ENCODE data around the gene TRPV4.

Gene TRPV4

DNA sequence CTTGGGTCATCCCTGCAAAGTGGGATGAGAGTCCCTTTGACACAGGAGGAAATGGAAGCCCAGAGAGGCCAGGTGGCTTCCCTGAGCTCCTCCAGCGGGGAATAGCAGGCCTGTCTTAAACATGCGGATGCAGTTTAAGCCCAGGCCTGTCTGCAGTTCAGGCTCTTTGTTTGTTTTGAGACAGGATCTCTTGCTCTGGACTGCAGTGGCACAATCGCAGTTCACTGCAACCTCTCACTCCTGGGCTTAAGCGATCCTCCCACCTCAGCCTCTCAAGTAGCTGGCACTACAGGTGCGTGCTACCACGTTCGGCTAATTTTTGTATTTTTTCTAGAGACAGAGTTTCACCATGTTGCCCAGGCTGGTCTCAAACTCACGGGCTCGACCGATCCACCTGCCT lies 3.5 kb downstream of the TRPV4 start:
- no peak for DNase-seq (ENCODE audit: extremely low read depth in 1 of 2, low read depth in 1 of 2)

DNA sequence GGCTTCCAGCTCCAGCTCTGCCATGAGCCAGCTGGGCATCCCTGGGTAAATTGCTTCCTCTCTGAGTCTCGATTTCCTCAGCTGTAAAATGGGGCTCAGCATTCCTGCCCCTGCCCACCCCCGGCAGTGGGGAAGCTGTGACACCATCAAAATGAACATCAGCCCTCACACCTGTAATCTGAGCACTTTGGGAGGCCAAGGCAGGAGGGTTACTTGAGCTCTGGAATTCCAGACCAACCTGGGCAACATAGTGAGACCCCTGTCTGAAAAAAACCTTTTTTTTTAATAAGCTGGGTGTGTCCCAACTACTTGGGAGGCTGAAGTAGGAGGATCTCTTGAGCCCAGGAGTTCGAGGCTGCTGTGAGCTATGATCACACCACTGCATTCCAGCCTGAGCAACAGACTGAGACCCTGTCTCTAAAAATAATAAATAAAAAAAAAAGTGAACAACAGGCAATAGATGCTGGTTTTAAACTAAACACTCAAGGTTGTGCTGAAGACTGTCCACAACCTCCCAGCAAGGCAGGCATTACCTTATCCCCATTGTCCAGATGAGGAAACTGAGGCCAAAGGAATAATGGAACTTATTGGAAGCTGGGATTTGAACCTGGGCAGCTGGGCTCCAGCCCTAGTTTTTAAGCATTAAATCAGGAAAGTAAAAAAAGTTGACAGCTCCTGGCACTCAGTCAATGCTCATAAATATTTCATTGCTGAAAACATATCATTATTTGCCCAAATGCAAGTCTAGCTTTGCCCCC lies 4.3 kb downstream of the TRPV4 start:
- DNase-seq (ENCODE audit: extremely low read depth in 1 of 2, low read depth in 1 of 2) = no peak

DNA sequence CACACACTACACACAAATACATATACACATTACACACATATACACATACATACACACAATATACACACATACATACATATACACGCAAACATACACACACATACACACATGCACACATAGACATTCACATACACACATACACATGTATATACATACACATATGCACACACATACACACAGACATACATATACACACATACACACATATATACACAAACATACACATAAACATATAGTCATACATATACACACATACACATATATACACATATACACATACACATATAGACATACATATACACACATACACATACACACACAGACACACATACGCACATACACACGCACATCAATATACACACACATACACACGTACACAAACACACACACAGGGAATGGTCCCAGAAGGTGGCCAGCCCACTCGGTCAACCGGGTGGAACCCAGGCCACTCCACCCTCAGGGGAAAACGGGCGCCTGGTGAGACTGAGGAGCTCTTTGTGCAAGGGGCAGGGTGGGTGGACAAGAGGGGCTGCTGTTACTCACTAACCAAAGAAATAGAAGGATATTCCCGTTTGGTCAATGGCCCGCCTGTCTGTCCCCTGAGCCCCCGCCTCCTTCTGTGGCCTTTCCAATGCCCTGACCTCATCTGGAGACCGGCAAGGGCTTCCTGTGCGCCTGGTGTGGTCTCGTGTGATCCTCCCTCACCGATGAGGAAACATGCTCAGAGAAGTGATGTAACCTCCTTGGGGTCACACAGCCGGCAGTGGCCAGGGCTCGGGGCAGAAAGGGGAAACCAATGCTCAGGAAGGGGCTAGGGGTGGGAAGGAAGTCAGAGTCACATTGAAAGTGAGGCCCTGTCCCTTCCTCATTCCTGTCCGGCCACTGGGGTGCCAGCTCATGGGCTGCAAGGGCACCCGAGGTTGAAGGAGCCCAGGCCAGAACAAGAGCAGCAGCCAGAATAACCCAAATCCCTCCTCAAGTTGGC lies 5.3 kb downstream of the TRPV4 start:
- no peak for DNase-seq (ENCODE audit: extremely low read depth in 1 of 2, low read depth in 1 of 2)

DNA sequence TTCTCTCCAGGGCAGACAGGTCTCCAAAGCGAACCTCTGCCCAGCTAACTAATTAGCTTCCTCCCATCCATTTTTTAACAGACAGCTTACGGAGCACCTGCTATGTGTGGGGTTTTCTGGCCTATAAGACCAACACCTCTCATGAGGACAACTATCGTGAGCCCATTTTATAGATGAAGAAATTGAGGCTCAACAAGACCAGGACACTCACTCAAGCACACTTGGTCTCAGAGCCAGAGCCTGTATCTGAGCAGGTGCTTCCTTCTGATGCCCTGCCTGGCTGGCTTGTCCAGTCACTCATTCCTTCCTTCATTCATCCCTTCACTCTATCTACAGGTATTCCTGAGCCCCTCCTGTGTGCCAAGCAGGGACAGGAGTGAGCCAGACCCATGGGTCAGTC lies 6.1 kb downstream of the TRPV4 start:
- no peak for DNase-seq (ENCODE audit: extremely low read depth in 1 of 2, low read depth in 1 of 2)

DNA sequence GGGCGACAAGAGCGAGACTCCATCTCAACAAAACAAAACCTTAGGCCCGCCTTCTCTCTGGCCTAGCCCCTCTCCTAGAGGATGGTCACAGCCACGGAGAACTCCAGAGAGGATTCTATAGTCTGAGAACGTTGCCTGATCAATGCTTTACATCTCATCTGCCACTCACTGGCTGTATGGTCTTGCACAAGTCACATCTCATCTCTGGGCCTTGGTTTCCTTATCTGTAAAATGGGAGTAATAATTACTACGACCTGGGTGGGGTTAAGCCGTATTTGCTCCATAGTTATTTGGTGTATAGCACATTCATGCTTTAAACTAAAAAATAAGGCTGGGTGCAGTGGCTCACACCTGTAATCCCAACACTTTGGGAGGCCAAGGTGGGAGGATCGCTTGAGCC lies 8.5 kb downstream of the TRPV4 start:
- DNase-seq (ENCODE audit: extremely low read depth in 1 of 2, low read depth in 1 of 2) = no peak

DNA sequence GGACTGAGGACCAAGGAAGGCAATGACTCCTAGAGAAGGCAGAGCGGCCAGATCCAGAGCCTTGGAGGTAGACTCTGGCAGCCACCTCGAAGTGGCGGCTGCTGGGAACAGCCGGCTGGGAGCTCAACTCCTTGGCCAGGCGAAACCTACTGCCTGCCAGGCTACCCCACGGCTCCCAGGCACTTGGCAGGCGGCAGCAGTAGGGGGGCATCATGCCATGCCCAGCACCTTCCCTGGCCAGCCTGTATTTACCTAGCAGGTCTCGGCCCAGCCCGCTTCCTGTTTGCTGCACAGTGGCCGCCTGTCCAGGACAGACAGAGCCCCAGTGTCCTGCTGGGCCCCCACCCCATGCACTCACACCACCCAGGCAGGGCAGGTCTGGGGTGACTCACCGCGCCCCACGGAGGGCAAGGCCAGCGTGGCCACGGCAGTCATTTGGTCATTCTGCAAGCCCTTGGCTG lies 10.2 kb downstream of the TRPV4 start:
- no peak for DNase-seq (ENCODE audit: extremely low read depth in 1 of 2, low read depth in 1 of 2)

DNA sequence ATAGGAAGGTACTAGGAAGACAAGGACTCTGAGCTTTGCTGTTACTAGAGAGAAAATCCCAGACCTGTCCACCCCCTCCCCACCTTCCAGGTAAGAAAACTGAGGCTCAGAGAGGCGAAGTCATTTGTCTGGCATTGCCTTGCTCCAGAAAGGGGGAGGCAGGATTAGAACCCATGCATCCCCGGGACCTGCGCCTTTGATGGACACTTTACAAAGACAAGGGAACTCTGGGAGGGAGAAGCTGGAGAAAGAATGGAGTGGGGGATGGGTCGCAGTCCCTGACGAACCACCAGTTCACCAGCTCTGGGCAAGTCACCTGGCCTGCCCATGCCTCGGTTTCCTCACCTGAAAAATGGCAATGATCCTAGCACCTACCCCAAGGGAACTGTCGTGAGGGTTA lies 10.8 kb downstream of the TRPV4 start:
- DNase-seq (ENCODE audit: extremely low read depth in 1 of 2, low read depth in 1 of 2) = no peak

DNA sequence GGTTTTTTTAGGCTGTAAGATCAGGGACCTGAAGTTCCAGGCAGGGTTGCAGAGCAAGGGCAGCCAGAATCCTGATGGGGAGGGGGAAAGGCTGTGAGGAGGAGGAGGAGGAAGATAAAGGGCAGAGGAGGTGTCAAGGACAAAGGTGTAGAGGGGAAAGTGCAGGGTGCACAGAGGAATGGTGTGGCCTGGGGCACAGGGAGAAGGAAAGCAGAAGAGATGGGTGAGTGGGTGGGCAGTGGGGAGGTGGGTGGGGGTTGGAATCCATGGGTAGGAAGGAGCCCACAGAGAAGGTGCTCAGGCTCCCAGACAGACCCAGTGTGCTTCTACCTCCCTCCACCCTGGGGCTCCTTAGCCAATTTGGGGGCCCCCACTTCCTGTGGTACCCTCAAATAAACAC lies 11.2 kb downstream of the TRPV4 start:
- DNase-seq (ENCODE audit: extremely low read depth in 1 of 2, low read depth in 1 of 2) = no peak

DNA sequence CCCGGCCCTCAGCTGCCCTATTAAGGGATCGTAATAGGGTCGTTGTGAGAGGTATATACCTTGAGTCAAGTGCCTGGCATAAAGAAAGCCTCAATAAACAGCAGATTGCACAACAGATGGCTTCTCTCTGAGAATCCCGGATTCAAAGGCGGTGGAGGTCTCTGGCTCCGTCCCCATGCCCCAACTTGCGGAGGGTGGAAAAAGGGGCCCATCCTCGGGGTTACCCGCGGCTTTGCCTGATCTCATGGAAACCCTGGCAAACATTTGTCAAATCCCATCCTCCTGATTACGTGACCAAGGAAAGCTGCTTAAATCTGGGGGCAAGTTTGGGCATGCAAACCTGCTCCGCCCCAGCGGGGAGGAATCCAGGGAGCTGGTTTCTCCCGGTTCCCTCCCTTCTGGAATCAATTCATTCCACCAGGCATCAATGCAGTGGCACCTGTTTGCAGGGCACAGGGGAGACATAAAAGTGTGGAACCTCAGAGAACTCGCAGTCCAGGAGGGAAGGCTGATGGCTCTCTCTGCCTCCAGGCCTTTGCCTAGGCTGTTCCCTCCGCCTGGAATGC lies 12.3 kb downstream of the TRPV4 start:
- DNase-seq (ENCODE audit: extremely low read depth in 1 of 2, low read depth in 1 of 2) = no peak

DNA sequence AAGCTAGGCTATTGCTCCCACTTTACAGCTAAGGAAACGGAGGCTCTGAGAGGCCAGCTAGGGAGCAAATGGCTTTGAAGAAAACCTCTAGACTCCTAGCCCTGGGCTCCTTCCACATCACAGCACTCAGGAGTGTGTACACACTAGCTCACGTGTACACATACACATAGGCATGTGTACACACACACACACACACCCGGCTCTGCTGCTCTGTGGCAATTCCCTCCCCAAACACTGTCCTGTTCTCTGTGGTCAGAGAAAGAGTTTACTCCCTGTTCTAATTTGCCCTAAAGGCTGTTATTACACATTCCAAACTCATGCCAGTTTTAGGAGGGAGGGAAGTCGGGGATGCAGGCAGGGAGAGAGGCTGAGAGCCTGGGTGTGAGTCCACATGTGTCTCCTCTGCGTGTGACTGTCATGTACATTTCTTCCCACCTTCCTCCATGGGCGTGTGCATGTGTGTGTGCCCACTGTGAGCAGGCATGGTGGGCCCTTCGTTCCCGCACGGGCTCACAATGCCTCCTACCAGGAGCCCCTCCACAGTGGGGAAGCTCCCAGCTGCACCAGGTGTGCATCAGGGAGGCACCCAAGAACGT lies 14.2 kb downstream of the TRPV4 start:
- DNase-seq (ENCODE audit: extremely low read depth in 1 of 2, low read depth in 1 of 2) = no peak

DNA sequence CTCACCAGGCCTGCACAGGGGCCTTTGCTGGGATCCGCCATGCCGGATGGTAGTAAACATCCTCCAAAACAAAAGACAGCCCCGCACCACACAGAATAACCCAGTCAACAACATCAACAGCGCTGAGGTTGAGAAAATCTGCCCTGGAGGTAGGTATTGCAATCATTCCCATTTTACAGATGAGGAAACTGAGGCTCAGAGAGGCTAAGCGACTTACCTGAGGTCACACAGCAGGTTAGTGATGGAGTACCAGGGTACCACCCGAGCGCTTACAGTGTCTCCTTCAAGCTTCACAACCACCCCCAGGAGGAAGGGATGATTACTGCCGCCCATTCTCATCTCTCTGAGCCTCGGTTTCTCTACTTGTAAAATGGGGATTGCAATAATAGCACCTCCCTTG lies 14.9 kb downstream of the TRPV4 start:
- DNase-seq (ENCODE audit: extremely low read depth in 1 of 2, low read depth in 1 of 2) = no peak

DNA sequence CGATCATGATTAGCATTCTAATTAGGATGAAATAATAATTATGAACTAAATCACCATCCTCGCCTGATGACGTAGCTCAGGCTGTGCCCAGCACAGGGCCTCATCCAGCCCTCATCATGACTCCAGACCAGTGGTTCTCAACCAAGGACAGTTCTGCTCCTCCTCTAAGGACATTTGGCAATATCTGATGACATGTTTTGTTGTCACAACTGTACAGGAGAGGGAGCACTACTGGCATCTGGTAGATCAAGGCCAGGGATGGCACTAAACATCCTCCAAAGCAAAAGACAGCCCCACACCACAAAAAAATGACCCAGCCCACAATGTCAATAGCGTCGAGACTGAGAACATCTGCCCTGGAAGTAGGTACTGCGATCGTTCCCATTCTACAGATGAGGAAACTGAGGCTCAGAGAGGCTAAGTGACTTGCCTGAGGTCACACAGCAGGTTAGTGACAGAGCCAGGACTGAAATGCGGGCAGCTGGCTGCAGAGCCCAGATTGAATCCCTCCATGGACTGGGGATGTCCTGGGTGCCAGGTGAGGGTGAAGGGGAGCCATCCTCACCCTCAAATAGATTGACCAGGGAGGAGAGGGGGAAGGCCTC lies 15.5 kb downstream of the TRPV4 start:
- DNase-seq (ENCODE audit: extremely low read depth in 1 of 2, low read depth in 1 of 2) = no peak

DNA sequence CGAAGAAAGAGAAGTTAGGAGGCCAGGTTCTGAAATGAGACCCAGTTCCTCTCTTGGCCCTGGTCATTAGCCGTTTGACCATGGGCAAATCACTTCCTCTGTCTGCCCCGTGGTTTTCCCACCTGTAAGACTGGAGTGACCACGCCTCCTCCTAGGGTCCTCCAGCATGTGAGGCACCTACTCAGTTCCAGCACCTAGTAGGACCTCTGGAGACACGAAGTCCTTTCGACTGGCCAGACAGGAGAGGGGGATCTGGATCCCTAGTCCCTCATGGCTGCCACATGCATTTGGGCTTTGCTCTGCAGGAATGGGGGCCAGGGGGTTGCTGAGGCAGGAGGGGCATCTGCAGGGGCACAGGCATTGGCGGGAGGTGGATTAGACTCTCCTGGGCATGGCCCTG lies 16.3 kb downstream of the TRPV4 start:
- DNase-seq (ENCODE audit: extremely low read depth in 1 of 2, low read depth in 1 of 2) = no peak

DNA sequence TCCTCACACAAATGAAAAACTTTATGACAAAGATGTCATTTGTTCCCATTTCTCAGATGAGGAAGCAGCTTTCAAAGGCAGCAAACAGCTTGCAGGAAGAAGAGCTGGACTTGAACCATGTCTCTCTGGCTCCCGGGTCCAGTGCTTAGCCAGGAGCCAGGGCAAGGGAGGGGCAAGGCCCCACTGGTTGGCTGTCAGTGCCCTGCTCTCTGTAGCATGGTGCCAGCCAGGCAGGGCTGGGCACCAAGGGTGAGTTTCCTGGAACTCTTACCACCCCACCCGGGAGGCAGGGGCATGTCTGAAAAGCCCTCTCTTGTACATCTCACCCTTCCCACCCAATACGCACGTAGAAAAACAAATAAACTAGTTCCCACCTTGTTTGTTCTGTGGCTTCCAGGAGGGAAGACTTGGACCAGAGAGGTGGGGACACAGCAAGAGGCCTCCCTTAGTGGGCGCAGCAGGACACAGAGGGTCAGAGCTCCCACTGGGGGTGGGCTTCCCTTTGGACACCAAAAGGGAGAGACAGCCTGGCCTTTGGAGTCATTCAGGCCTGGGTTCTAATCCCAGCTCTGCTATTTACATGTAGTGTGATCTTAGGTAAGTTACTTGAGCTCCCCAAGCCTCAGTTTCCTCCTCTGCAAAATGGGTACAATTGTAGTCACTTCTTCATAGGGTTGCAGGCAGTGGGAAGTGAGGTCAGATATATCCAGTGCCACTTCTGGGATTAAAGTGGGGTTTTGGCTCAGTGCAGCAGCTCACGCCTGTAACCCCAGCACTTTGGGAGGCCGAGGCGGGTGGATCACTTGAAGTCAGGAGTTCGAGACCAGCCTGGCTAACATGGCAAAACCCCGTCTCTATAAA lies 17.2 kb downstream of the TRPV4 start:
- no peak for DNase-seq (ENCODE audit: extremely low read depth in 1 of 2, low read depth in 1 of 2)

DNA sequence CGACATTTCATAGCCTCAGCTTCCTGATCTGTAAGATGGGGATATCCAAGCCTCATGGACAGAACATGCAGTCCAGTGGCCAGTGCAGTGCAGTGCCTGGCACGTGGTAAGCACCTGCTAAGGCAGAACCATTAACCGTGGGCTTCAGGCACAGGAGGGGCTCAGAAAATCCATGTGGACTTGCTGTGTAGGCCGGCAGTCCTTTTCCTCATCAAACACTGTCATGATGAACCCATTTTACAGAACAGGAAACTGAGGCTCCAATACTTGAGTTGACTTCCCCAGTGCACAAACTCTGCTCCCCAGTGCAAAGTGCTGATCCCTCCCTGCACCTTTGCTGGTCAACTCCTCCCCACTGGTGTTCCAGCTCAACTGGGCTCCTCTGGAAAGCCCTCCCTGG lies 18.0 kb downstream of the TRPV4 start:
- DNase-seq (ENCODE audit: extremely low read depth in 1 of 2, low read depth in 1 of 2) = no peak

DNA sequence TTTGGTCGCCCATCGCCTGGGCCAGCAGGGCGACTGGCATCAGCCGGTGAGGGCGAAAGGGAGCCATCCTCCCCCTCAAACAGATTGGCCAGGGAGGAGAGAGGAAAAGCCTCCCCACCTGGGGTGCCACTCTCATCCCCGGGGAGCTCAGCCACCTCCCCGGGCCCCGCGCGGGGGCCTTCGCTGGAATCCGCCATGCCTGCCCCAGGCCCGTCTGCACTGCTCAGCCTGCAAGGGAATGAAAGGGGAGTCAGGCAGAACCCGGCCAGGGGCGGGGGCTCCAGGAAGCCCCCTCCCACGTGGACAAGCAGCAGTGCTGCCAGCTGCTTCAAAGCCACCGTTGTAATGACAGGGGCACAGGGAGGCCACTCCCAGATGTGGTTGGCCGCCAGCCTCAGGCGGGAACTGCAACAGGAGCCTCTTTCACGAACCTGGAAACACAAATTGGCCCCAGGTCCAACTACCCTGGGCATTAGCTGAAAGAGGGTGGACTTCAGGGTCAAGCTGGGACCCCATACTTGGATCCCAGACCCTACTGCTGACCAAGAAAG lies 18.5 kb downstream of the TRPV4 start:
- DNase-seq (ENCODE audit: extremely low read depth in 1 of 2, low read depth in 1 of 2) = no peak

DNA sequence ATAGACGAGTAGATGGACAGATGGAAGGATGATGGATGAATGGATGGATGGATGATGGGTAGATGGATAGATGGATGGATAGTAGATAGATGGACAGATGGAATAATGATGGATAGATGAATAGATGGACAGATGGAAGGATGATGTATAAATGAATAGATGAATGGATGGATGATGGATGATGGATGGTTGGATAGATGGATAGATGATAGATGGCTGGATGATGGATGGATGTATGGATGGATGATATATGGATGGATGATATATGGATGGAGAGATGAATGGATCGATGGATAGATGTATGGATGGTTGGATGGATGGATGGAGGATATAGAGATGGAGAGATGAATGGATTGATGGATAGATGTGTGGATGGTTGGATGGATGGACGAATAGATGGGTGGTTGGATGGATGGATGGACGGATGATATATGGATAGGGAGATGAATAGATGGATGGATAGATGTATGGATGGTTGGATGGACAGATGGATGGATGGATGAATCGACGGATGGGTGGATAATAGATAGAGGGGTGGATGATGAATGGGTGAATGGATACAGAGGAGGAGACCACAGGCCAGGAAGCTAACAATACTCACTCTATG lies 19.3 kb downstream of the TRPV4 start:
- DNase-seq (ENCODE audit: extremely low read depth in 1 of 2, low read depth in 1 of 2) = no peak

DNA sequence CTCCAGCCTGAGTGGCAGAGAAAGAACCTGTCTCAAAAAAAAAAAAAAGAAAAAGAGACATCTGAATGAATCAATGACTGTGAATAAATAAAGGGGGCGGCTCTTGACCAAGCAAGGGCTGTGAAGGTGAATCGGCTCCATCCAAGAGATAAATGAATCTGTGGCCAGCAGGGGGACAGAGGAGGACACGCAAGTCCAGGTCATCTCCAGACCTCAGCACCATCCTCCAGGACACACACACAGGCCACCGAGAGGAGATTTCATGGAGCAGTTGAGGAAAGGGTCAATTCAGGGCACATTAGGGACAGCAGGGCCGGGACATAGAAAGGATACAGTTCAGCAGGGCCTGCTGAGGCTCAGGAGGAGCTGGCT lies 21.6 kb downstream of the TRPV4 start:
- DNase-seq (ENCODE audit: extremely low read depth in 1 of 2, low read depth in 1 of 2) = no peak

DNA sequence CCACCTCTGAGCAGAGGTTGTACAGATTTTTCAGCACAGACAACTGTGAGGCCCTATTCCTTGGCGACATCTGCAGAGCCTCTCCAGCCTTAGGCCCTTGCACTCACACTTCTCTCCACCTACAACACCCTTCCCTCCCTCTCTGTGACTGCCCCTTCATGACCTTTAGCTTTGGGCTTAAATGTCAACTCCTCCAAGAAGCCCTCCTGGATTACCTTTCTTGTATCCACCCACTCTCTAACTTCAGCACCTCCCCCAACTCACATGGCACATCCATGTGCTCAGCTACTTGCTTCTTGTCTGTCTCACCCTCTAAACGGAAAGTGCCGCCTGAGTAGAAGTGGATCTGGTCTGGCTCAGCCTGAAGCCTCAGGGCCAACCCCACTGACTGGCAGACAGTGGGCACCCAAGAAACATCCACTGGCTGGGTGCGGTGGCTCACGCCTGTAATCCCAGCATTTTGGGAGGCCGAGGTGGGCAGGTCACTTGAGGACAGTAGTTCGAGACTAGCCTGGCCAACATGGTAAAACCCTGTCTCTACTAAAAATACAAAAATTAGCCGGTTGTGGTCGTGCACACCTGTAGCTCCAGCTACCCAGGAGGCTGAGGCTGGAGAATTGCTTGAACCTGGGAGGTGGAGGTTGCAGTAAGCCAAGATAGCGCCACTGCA lies 22.1 kb downstream of the TRPV4 start:
- no peak for DNase-seq (ENCODE audit: extremely low read depth in 1 of 2, low read depth in 1 of 2)
